SK-N-SH treated with all-trans-retinoic acid at 6 μM for 48 hours (cell line): Measurements from ENCODE around the gene CGN.

Source experiments
- ATAC-seq: fragments of 200-7000 bp; cut with Tn5 transposase; 3 replicates; pipeline ENCODE4 v1.9.1; 2020; ENCODE audit warnings: mild to moderate bottlenecking, moderate library complexity
- CSRNP3 ChIP-seq: fragments of 250-450 bp; sonication (Bioruptor Pico); IDR thresholded peaks from 2 replicates; pipeline ENCODE4 v1.5.1; 2021; ENCODE audit warnings: mild to moderate bottlenecking, moderate library complexity
- ESRRG ChIP-seq: fragments of 250-450 bp; sonication (Bioruptor Pico); IDR thresholded peaks from 2 replicates; pipeline ENCODE4 v1.6.1; 2021; ENCODE audit warnings: mild to moderate bottlenecking
- GLIS3 ChIP-seq: fragments of 250-450 bp; sonication (Bioruptor Pico); IDR thresholded peaks from 2 replicates; pipeline ENCODE4 v1.5.0; 2020; ENCODE audit warnings: mild to moderate bottlenecking, moderate library complexity
- ISL1 ChIP-seq: fragments of 250-450 bp; sonication (Bioruptor Pico); IDR thresholded peaks from 2 replicates; pipeline ENCODE4 v2.1.2; 2022; ENCODE audit warnings: mild to moderate bottlenecking, moderate library complexity
- OSR1 ChIP-seq: fragments of 250-450 bp; sonication (Bioruptor Pico); IDR thresholded peaks from 2 replicates; pipeline ENCODE4 v1.8.0; 2022; ENCODE audit warnings: moderate library complexity, mild to moderate bottlenecking, inconsistent platforms
- POU6F1 ChIP-seq: fragments of 250-450 bp; sonication (Bioruptor Pico); IDR thresholded peaks from 2 replicates; pipeline ENCODE4 v1.8.0; 2021; ENCODE audit warnings: low read depth, mild to moderate bottlenecking, moderate library complexity, borderline replicate concordance
- ZFP30 ChIP-seq: fragments of 450-650 bp; formaldehyde crosslinking; IDR thresholded peaks from 2 replicates; pipeline ENCODE4 v1.5.0; 2022; ENCODE audit warnings: mild to moderate bottlenecking, moderate library complexity
- ZNF70 ChIP-seq: fragments of 450-650 bp; formaldehyde crosslinking; IDR thresholded peaks from 2 replicates; pipeline ENCODE4 v1.5.0; 2020; ENCODE audit warnings: mild to moderate bottlenecking, moderate library complexity
- ZNF8 ChIP-seq: fragments of 450-650 bp; formaldehyde crosslinking; IDR thresholded peaks from 2 replicates; pipeline ENCODE4 v1.5.0; 2020; ENCODE audit warnings: mild to moderate bottlenecking, moderate library complexity
- TF ChIP-seq, protein P1 (sequence below): fragments of 250-450 bp; sonication (Bioruptor Pico); IDR thresholded peaks from 2 replicates; pipeline ENCODE4 v1.8.0; 2020; ENCODE audit warnings: mild to moderate bottlenecking, moderate library complexity, borderline replicate concordance

CGN gene

GRCh38 chr1:151584780-151585179 lies 73.6 kb downstream of the CGN start:
- ATAC-seq = no peak
- TF ChIP-seq OSR1 (CRISPR knock-in tag) (no peak), GLIS3 (CRISPR knock-in tag) (no peak), CSRNP3 (no peak), ZNF70 (CRISPR knock-in tag) (no peak)
- TF ChIP-seq, protein P1, sequence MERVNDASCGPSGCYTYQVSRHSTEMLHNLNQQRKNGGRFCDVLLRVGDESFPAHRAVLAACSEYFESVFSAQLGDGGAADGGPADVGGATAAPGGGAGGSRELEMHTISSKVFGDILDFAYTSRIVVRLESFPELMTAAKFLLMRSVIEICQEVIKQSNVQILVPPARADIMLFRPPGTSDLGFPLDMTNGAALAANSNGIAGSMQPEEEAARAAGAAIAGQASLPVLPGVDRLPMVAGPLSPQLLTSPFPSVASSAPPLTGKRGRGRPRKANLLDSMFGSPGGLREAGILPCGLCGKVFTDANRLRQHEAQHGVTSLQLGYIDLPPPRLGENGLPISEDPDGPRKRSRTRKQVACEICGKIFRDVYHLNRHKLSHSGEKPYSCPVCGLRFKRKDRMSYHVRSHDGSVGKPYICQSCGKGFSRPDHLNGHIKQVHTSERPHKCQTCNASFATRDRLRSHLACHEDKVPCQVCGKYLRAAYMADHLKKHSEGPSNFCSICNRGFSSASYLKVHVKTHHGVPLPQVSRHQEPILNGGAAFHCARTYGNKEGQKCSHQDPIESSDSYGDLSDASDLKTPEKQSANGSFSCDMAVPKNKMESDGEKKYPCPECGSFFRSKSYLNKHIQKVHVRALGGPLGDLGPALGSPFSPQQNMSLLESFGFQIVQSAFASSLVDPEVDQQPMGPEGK (CRISPR knock-in tag) = no peak
- TF ChIP-seq, all 23 proteins: peak for 0

DNA sequence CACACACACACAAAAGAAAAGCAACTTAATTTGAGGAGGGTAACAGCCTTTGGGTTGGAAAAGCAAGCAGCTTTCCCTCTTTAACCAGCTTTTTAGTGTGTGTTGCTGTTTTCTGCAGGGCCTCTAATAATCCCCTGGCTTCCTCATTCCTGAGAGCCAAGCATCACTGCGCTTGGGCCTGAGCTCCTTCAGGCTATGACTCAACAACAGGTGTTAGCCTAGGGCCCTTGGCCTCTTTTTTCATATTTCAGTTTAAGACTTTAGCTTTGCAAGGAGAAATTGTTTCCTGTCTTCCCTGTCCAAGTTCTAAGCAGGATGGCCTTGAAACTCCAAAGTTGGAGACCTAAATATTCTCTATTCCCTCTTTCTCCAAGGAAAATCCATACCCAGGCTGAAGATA lies 74.4 kb downstream of the CGN start:
- no peak for TF ChIP-seq POU6F1 (CRISPR knock-in tag)
- TF ChIP-seq ZFP30 = no peak
- no peak for TF ChIP-seq ISL1 (CRISPR knock-in tag)
- TF ChIP-seq, protein P1 (CRISPR knock-in tag) = no peak
- no peak for TF ChIP-seq CSRNP3
- TF ChIP-seq ZNF8 (CRISPR knock-in tag) = no peak
- TF ChIP-seq ESRRG (CRISPR knock-in tag) = no peak
- peak; percentile 79 for ATAC-seq
